GM19240 (cell line): Measurements from ENCODE around the gene CCDC57.

Experiments used
- DNase-seq: peaks from one replicate; pipeline ENCODE4 v3.0.0; 2011; ENCODE audit warnings: low spot score; ENCODE audit not compliant: insufficient read length

Gene CCDC57

GRCh38 chr17:82247182-82247823, 34.7 kb upstream of the CCDC57 start:
- no peak for DNase-seq

- DNase-seq, result no peak
These were observed 33.9 kb upstream of the CCDC57 start for GRCh38 chr17:82246365-82247181.

GRCh38 chr17:82246040-82246364, 33.4 kb upstream of the CCDC57 start:
- DNase-seq, result no peak

- no peak for DNase-seq
These were observed 32.7 kb upstream of the CCDC57 start for GRCh38 chr17:82245134-82246039.

- no peak for DNase-seq
These were observed 31.9 kb upstream of the CCDC57 start for GRCh38 chr17:82244413-82245133.

- DNase-seq, result no peak
These were observed 31.2 kb upstream of the CCDC57 start for GRCh38 chr17:82243648-82244412.

GRCh38 chr17:82242977-82243647, 30.5 kb upstream of the CCDC57 start:
- DNase-seq, result no peak

- no peak for DNase-seq
These were observed 30.0 kb upstream of the CCDC57 start for GRCh38 chr17:82242698-82242976.

- DNase-seq, result no peak
These were observed 29.5 kb upstream of the CCDC57 start for GRCh38 chr17:82241926-82242697.

- no peak for DNase-seq
These were observed 28.7 kb upstream of the CCDC57 start for GRCh38 chr17:82241183-82241925.

GRCh38 chr17:82240506-82241182, 28.0 kb upstream of the CCDC57 start:
- no peak for DNase-seq

- DNase-seq, result no peak
These were observed 27.4 kb upstream of the CCDC57 start for GRCh38 chr17:82239926-82240505.

GRCh38 chr17:82239401-82239925, 26.8 kb upstream of the CCDC57 start:
- DNase-seq, result no peak

GRCh38 chr17:82238472-82239201, 26.0 kb upstream of the CCDC57 start:
- DNase-seq, result no peak

GRCh38 chr17:82237746-82238471, 25.3 kb upstream of the CCDC57 start:
- DNase-seq, result no peak

GRCh38 chr17:82237083-82237745, 24.6 kb upstream of the CCDC57 start:
- no peak for DNase-seq
